Activated naive CD4-positive, alpha-beta T cell (primary cell): ENCODE measurements around the gene USP53.
"Not testable (repeated sequence)": the region's sequence is repeated elsewhere in the genome, so short reads cannot be mapped to it uniquely, and the experiment has no call there.

Experiments
- DNase-seq, 4 experiments: peaks; one replicate each; lab custom pipeline; 2025; lab: John Stamatoyannopoulos, UW

USP53 gene

DNA sequence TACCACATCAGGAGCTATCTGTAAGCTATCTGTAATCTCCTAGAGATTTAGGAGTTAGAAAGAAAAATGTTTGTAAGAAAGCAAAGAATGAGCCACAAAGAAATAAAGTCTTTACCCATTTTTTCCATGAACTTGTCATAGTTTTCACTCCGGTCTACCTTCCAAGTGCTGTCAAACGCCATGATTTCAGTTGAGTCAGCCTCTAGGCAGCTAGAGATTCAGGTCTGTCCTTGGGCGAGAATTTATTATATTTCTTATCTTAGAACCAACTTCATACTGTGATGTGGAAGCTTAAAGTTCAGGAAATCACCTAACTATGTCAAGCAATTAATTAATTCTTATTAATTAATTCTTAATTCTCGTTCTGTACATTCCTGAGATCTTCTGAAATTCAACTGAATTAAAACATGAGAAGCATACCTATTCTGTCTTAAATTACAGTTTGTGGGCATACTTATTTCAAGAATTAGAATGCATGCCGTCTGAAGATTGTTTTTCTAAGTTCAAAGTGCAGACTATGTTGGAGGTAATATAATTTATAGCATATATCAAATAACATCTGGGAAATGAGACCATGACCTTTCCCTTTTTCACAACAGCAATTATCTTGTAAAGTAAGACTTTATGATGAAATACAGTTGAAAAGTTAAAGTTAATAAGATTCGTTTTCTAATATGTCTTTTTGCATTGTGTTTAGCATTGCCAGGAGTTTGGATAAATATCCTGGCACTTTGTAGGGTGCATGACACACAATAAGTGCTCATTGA, 109.6 kb downstream of the USP53 start, which contains the start of gene FABP2:
FABP2 (minus strand) TSS at position 218 of the 767 bp plus-strand sequence; CDS start at position 182, 36 bp downstream.
- no peak for DNase-seq

DNA sequence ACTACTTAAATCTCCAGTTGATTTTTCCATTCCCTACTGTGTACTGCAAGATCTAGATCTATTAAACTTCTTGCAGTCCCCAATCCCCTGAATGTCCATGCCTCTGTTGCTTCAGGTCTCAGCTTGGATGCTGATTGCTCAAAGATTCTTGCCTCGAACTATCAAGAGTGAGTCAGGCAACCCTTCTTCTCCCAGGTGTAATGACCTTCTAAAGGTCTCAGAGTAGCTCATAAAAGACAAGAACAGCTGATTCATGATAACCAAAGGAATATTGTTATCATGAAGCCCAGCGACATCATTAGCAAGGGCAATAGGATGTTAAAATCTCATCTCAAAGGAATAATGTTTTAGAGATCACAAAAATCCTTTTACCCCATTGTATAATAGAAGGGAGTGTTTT, 116.2 kb downstream of the USP53 start:
- DNase-seq: no peak

DNA sequence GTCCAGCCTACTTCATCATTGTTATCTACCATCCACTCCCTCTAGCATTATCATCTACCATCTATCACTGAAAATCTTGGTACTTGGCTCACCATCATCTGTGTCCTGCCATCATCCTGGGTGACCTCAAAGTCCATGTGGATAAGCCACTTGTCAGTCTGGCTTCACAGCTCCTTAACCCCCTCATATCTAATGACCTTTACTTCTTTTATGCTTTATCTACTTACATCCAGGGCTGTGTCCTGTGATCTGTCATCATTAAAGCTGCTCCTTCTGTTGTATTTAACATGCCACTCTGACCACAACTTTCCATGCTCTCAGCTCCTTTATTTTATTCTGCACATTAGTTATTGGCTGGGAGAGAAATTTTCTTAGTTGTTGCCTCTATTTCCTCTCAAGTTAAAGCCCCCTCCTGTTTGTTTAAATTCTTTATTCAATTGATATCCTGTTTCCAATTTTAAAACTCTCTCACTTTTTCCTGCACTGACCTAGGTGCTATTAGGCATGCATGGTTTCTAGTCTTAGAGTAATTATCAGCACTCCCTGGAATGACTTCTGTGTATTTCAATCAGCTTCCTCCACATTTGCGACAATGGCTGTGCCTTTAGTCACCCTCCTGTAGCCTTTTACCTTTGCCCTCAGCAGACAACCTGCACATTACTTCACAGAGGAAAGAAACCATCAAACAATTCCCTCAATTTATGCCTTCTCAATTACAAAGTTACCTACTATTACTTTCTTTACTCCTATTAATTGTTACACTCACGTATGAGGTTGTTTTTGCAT, 117.5 kb downstream of the USP53 start:
- DNase-seq: no peak

DNA sequence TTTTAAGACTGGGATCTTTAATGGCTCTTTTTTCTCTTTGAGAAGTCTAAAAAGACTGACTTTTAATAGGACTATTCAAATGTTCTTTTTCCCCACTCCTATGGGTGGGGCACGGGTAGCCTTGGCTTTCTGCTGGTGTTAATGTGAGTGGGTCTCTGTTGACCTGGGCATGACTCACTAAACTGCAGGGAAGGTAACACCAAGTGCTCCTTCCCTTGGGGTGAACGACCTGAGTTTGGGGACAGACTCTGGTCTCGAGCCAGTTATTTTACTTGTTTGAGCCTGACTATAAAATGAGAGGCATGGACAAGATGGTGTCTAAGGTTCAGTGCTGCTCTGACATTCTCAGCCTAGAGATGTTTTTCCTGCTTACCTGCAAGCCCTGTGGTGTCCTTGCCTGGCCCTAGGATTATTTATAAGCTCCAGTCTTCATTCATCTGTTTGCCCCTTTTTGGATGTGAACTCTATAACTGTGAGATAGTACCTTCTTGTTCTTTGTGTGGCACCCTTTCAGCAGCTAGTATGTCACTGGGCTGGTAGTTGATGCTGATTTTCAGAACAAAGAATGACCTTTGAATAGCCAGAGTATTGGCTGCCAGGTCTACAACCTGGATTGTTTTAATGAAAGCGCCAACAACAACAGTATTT, 123.9 kb downstream of the USP53 start:
- DNase-seq: not testable (repeated sequence)

DNA sequence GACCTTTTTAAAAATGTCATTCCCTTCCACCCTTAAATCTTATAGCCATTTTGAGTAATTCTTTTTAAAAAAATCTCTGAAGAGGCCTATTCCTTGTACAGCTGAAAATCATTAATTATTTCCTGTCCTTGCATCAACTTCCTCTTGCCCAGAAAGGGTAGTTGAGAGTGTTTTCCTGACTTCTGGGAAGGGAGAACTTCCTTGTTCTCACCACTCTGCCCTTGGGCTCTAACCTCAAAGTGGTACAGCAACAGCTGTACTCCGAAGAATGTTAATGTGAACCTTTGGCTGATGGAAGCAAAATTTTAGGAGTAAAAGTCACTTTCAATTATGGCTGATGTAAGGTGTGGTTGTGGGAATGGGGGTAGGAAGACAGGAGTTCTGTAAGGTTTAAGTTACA, 124.5 kb downstream of the USP53 start:
- no peak for DNase-seq

DNA sequence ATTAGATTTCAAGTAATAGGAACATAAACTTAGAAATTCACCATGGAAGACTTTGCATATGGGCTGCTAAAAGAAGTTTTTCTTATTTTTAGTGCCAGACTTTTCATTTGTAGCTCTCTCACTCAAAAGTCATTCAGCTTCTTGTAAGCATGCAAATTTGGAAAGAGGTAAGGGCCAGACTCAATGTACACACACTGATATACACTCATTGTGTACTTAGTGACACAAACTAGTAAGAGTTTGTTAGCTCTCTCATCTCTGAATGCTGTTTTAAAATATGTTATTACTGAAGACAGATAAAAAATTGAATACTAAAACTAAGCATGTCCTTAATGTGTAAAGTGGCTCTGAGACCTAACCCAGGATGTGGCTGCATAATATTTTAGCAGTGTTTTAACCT, 127.4 kb downstream of the USP53 start:
- not testable (repeated sequence) for DNase-seq

DNA sequence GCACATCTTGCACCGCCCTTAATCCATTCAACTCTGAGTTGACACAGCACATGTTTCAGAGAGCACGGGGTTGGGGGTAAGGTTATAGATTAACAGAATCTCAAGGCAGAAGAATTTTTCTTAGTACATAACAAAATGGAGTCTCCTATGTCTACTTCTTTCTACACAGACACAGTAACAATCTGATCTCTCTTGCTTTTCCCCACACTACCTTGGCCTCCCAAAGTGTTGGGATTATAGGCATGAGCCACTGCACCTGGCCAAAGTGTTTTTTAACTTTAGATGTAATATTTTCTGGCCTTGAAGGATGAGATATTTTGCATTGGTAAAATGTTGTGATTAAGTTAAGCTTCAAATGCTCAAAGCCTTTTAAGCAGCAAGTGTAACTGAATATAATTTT, 130.8 kb downstream of the USP53 start:
- not testable (repeated sequence) for DNase-seq
